Osteocyte (in vitro differentiated cells): ENCODE results near the gene EPPIN. TPM values are rescaled to one million over a fixed set of nuclear protein-coding genes. Genes with fewer than 3 reads are reported as not detected.
"Not testable (repeated sequence)": the region's sequence is repeated elsewhere in the genome, so short reads cannot be mapped to it uniquely, and the experiment has no call there.

Experiments used
- DNase-seq: peaks from one replicate; pipeline ENCODE4 v3.0.0; 2021; ENCODE audit warnings: mixed read lengths; ENCODE audit not compliant: unreplicated experiment; ENCODE audit errors: extremely low spot score
- H3K27ac Mint-ChIP-seq: one replicate; pipeline ENCODE4 v1.8.0; 2021; ENCODE audit warnings: mild to moderate bottlenecking, mixed read lengths; ENCODE audit not compliant: unreplicated experiment
- H3K27me3 Mint-ChIP-seq: one replicate; pipeline ENCODE4 v1.8.0; 2021; ENCODE audit warnings: mixed read lengths; ENCODE audit not compliant: unreplicated experiment
- H3K36me3 Mint-ChIP-seq: one replicate; pipeline ENCODE4 v1.8.0; 2021; ENCODE audit warnings: mixed read lengths; ENCODE audit not compliant: unreplicated experiment
- H3K4me1 Mint-ChIP-seq: one replicate; pipeline ENCODE4 v1.8.0; 2021; ENCODE audit warnings: mixed read lengths; ENCODE audit not compliant: unreplicated experiment
- H3K4me3 Mint-ChIP-seq: one replicate; pipeline ENCODE4 v1.8.0; 2021; ENCODE audit warnings: mild to moderate bottlenecking, moderate library complexity, mixed read lengths; ENCODE audit not compliant: unreplicated experiment
- H3K9me3 Mint-ChIP-seq: one replicate; pipeline ENCODE4 v1.8.0; 2021; ENCODE audit warnings: mixed read lengths; ENCODE audit not compliant: unreplicated experiment
- CTCF ChIP-seq: fragments of 200-600 bp; sonication (generic); IDR thresholded peaks from 2 replicates; pipeline ENCODE4 v1.5.0; 2021; ENCODE audit warnings: antibody characterized with exemption, mild to moderate bottlenecking, moderate library complexity
- total RNA-seq: library from RNA; stranded (reverse); gene quantifications from 2 replicates; pipeline ENCODE4 v1.2.1, GENCODE V29; 2021

Gene EPPIN
- total RNA-seq, 1 donor from 2014 or later: not detected

GRCh38 chr20:45578231-45578630 is 31.0 kb upstream of the EPPIN start:
- no peak for DNase-seq
- Mint-ChIP-seq H3K27ac (no peak overlapping the region), H3K4me1 (no peaks in the 10 kb centered on the region)

GRCh38 chr20:45576995-45577394 is 29.8 kb upstream of the EPPIN start:
- Mint-ChIP-seq H3K9me3 (no peaks in the 10 kb centered on the region), H3K4me3 (no peak overlapping the region), H3K27ac (no peak overlapping the region), H3K27me3 (peaks cover 14% of the 10 kb centered on the region), H3K36me3 (no peaks in the 10 kb centered on the region), H3K4me1 (no peaks in the 10 kb centered on the region)
- TF ChIP-seq CTCF: no peak
- DNase-seq: no peak

More at GRCh38 chr20:45578231-45578630, 31.0 kb upstream of the EPPIN start:
- Mint-ChIP-seq H3K27me3 (peaks cover 17% of the 10 kb centered on the region), H3K4me3 (no peak overlapping the region), H3K9me3 (no peaks in the 10 kb centered on the region), H3K36me3 (no peaks in the 10 kb centered on the region)
- TF ChIP-seq CTCF: no peak

- no peaks in the 10 kb centered on the region for H3K9me3 Mint-ChIP-seq
- no peaks in the 10 kb centered on the region for H3K4me1 Mint-ChIP-seq
- H3K27me3 Mint-ChIP-seq: peaks cover 8% of the 10 kb centered on the region
- no peaks in the 10 kb centered on the region for H3K36me3 Mint-ChIP-seq
- H3K27ac Mint-ChIP-seq: no peak overlapping the region
- DNase-seq: no peak
- no peak for TF ChIP-seq CTCF
- no peak overlapping the region for H3K4me3 Mint-ChIP-seq
These were observed 28.7 kb upstream of the EPPIN start for GRCh38 chr20:45575931-45576330.

GRCh38 chr20:45569650-45570049 is 22.4 kb upstream of the EPPIN start:
- not testable (repeated sequence) for H3K4me3 Mint-ChIP-seq, H3K36me3 Mint-ChIP-seq, H3K27ac Mint-ChIP-seq, H3K4me1 Mint-ChIP-seq, DNase-seq, H3K9me3 Mint-ChIP-seq, H3K27me3 Mint-ChIP-seq

- Mint-ChIP-seq H3K27me3 (no peaks in the 10 kb centered on the region), H3K27ac (no peak overlapping the region), H3K4me3 (no peak overlapping the region), H3K4me1 (no peaks in the 10 kb centered on the region), H3K36me3 (no peaks in the 10 kb centered on the region), H3K9me3 (no peaks in the 10 kb centered on the region)
- DNase-seq: no peak
- TF ChIP-seq CTCF: no peak
These were observed 17.6 kb upstream of the EPPIN start for GRCh38 chr20:45564760-45565276.

GRCh38 chr20:45555198-45555597 is 8.0 kb upstream of the EPPIN start:
- TF ChIP-seq CTCF: no peak
- no peak for DNase-seq
- no peaks in the 10 kb centered on the region for H3K36me3 Mint-ChIP-seq
- H3K4me3 Mint-ChIP-seq: no peak overlapping the region
- H3K27ac Mint-ChIP-seq: no peak overlapping the region
- no peaks in the 10 kb centered on the region for H3K27me3 Mint-ChIP-seq
- peaks cover 3% of the 10 kb centered on the region for H3K9me3 Mint-ChIP-seq
- H3K4me1 Mint-ChIP-seq: no peaks in the 10 kb centered on the region
